Measurements from ENCODE around the gene SPDEF. TPM values are rescaled to one million over a fixed set of nuclear protein-coding genes. Genes with fewer than 3 reads are reported as not detected.
A peak's percentile ranks its signal among the peaks of the same experiment; 100 is the strongest.

The SPDEF gene
- total and polyA plus RNA-seq, 2 of the 13 experiments (the other 11 are each of a cell fraction or from before 2014, with no cell fraction given) = not detected

- no peak for TF ChIP-seq CREM (IDR thresholded peaks at IDR 0.05)
- TF ChIP-seq CREM (CRISPR knock-in tag; IDR thresholded peaks at IDR 0.05) = no peak
- no peak for TF ChIP-seq ZSCAN31 (CRISPR knock-in tag; IDR thresholded peaks at IDR 0.05; ENCODE audit: low read depth)
- no peak for TF ChIP-seq ZNF800 (CRISPR knock-in tag; IDR thresholded peaks at IDR 0.05)
- TF ChIP-seq ZBTB44 (CRISPR knock-in tag; IDR thresholded peaks at IDR 0.05) = no peak
- TF ChIP-seq, protein P1, sequence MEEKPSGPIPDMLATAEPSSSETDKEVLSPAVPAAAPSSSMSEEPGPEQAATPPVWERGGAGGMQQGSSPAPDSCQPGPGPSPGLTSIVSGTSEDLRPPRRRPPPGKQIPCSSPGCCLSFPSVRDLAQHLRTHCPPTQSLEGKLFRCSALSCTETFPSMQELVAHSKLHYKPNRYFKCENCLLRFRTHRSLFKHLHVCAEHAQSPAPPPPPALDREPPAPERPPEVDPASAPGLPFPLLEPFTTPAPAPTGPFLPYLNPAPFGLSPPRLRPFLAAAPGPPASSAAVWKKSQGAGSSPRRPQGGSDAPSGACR (CRISPR knock-in tag; IDR thresholded peaks at IDR 0.05) = no peak
- TF ChIP-seq FOXM1 (CRISPR knock-in tag; IDR thresholded peaks at IDR 0.05) = no peak
- TF ChIP-seq POLR2AphosphoS2 (IDR thresholded peaks at IDR 0.05; ENCODE audit: low read depth, low read length) = no peak
- no peak for TF ChIP-seq MATR3 (CRISPR knock-in tag; IDR thresholded peaks at IDR 0.05)
- peak; percentile 81 for TF ChIP-seq NR2F2 (IDR thresholded peaks at IDR 0.05; ENCODE audit: borderline replicate concordance, low read depth)
- TF ChIP-seq ELF1 (CRISPR knock-in tag; IDR thresholded peaks at IDR 0.05) = 0 out of 2 replicates have a peak, but pooled peaks have one; percentile 56
- no peak for TF ChIP-seq RFX3 (CRISPR knock-in tag; IDR thresholded peaks at IDR 0.05)
- TF ChIP-seq ZBTB38 (CRISPR knock-in tag; IDR thresholded peaks at IDR 0.05) = peak; percentile 19; the same call in 1 of the 2 replicates
- TF ChIP-seq, protein P2, sequence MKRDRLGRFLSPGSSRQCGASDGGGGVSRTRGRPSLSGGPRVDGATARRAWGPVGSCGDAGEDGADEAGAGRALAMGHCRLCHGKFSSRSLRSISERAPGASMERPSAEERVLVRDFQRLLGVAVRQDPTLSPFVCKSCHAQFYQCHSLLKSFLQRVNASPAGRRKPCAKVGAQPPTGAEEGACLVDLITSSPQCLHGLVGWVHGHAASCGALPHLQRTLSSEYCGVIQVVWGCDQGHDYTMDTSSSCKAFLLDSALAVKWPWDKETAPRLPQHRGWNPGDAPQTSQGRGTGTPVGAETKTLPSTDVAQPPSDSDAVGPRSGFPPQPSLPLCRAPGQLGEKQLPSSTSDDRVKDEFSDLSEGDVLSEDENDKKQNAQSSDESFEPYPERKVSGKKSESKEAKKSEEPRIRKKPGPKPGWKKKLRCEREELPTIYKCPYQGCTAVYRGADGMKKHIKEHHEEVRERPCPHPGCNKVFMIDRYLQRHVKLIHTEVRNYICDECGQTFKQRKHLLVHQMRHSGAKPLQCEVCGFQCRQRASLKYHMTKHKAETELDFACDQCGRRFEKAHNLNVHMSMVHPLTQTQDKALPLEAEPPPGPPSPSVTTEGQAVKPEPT (CRISPR knock-in tag; IDR thresholded peaks at IDR 0.05; ENCODE audit: low read depth) = peak; percentile 72; the same call in 1 of the 2 replicates
- TF ChIP-seq TBX3 (IDR thresholded peaks at IDR 0.05; ENCODE audit: borderline replicate concordance) = 0 out of 2 replicates have a peak, but pooled peaks have one; percentile 25
- peak; percentile 89 for TF ChIP-seq ZNF274 (CRISPR knock-in tag; IDR thresholded peaks at IDR 0.05)
- TF ChIP-seq HMGXB3 (CRISPR knock-in tag; IDR thresholded peaks at IDR 0.05; ENCODE audit: borderline replicate concordance) = no peak
- TF ChIP-seq ZNF296 (CRISPR knock-in tag; conservative IDR thresholded peaks at IDR 0.05) = peak; percentile 81
Observed at GRCh38 chr6:34560366-34561226, 4.5 kb upstream of the SPDEF start (continued).

Measured in HepG2 (cell line).